ENCODE results near the gene DHRS11. TPM values are rescaled to one million over a fixed set of nuclear protein-coding genes. Genes with fewer than 3 reads are reported as not detected.

Gene DHRS11
- total RNA-seq, 4 donors from 2014 or later, result 5.3 to 7.1 (median 6.0) TPM

GRCh38 chr17:36592716-36593321 lies 1.1 kb downstream of the DHRS11 start:
- H3K4me3 ChIP-seq, result peak overlapping the region; percentile 69 to 98 (median 96)
- TF ChIP-seq POLR2AphosphoS5 (IDR thresholded peaks at IDR 0.05) (no peak), EP300 (IDR thresholded peaks at IDR 0.05) (no peak), POLR2A (IDR thresholded peaks at IDR 0.05; ENCODE audit: low read depth) (no peak), CTCF (IDR thresholded peaks at IDR 0.05) (no peak)
- H3K36me3 ChIP-seq, result peaks cover 8 to 26% (median 20%) of the 10 kb centered on the region in 4 donors
- no peaks in the 10 kb centered on the region for H3K9me3 ChIP-seq
- DNase-seq (ENCODE audit: extremely low spot score), result peak; percentile 60
- intact Hi-C loops (cut with DNase I), result no loop called here
- H3K4me1 ChIP-seq, result peaks cover 19 to 29% (median 22%) of the 10 kb centered on the region in 4 donors
- 40% methylated on average over 4 of the region's 4 CpGs for WGBS
- no peaks in the 10 kb centered on the region for H3K27me3 ChIP-seq
- H3K27ac ChIP-seq (replicated peaks in 1 of 4), result no peak overlapping the region

GRCh38 chr17:36593656-36594316 lies 2.1 kb downstream of the DHRS11 start:
- 74% methylated on average over 8 of the region's 8 CpGs for WGBS
- H3K4me1 ChIP-seq, result peaks cover 19 to 29% (median 22%) of the 10 kb centered on the region in 4 donors
- intact Hi-C loops (cut with DNase I), result no loop called here
- no peaks in the 10 kb centered on the region for H3K9me3 ChIP-seq
- TF ChIP-seq CTCF (IDR thresholded peaks at IDR 0.05) (no peak), POLR2A (IDR thresholded peaks at IDR 0.05; ENCODE audit: low read depth) (no peak), EP300 (IDR thresholded peaks at IDR 0.05) (no peak), POLR2AphosphoS5 (IDR thresholded peaks at IDR 0.05) (no peak)
- H3K4me3 ChIP-seq, result no peak overlapping the region
- H3K27ac ChIP-seq (replicated peaks in 1 of 4), result no peak overlapping the region
- no peaks in the 10 kb centered on the region for H3K27me3 ChIP-seq
- DNase-seq (ENCODE audit: extremely low spot score), result no peak
- peaks cover 5 to 16% (median 10%) of the 10 kb centered on the region in 4 donors for H3K36me3 ChIP-seq

GRCh38 chr17:36594626-36595401 lies 3.1 kb downstream of the DHRS11 start:
- DNase-seq (ENCODE audit: extremely low spot score), result no peak

GRCh38 chr17:36597226-36597625 lies 5.5 kb downstream of the DHRS11 start:
- peaks cover 0 to 3% (median 0%) of the 10 kb centered on the region in 4 donors for H3K36me3 ChIP-seq
- no peaks in the 10 kb centered on the region for H3K9me3 ChIP-seq
- peak; percentile 66 for DNase-seq (ENCODE audit: extremely low spot score)
- TF ChIP-seq CTCF (IDR thresholded peaks at IDR 0.05) (no peak), POLR2AphosphoS5 (IDR thresholded peaks at IDR 0.05) (no peak), POLR2A (IDR thresholded peaks at IDR 0.05; ENCODE audit: low read depth) (no peak), EP300 (IDR thresholded peaks at IDR 0.05) (no peak)
- H3K27me3 ChIP-seq, result no peaks in the 10 kb centered on the region
- intact Hi-C loops (cut with DNase I), result no loop called here
- H3K4me3 ChIP-seq, result no peak overlapping the region
- 85% methylated on average over 6 of the region's 6 CpGs for WGBS
- H3K27ac ChIP-seq (replicated peaks in 1 of 4), result no peak overlapping the region
- H3K4me1 ChIP-seq, result peaks cover 25 to 33% (median 27%) of the 10 kb centered on the region in 4 donors

More at GRCh38 chr17:36594626-36595401, 3.1 kb downstream of the DHRS11 start:
- Histone ChIP-seq H3K4me3 (no peak overlapping the region), H3K27me3 (no peaks in the 10 kb centered on the region), H3K4me1 (peaks cover 19 to 29% (median 22%) of the 10 kb centered on the region in 4 donors), H3K36me3 (peaks cover 0 to 6% (median 4%) of the 10 kb centered on the region in 4 donors), H3K9me3 (no peaks in the 10 kb centered on the region), H3K27ac (replicated peaks in 1 of 4) (no peak overlapping the region)
- intact Hi-C loops (cut with DNase I), result no loop called here
- TF ChIP-seq POLR2AphosphoS5 (IDR thresholded peaks at IDR 0.05) (no peak), CTCF (IDR thresholded peaks at IDR 0.05) (no peak), EP300 (IDR thresholded peaks at IDR 0.05) (no peak), POLR2A (IDR thresholded peaks at IDR 0.05; ENCODE audit: low read depth) (no peak)
- WGBS, result 74% methylated on average over 12 of the region's 13 CpGs
